HUES64 (cell line): ENCODE results near the gene SIK2.

ENCODE experiments used
- H3K27ac ChIP-seq: 2 replicates; pipeline ENCODE4 v1.7.0; 2013; ENCODE audit warnings: low read depth, low read length, inconsistent platforms
- H3K27me3 ChIP-seq: 2 replicates; pipeline ENCODE4 v1.6.1; 2013; ENCODE audit warnings: mild to moderate bottlenecking, low read length; ENCODE audit not compliant: insufficient read depth
- H3K36me3 ChIP-seq: 2 replicates; pipeline ENCODE4 v1.6.1; 2013; ENCODE audit warnings: mild to moderate bottlenecking, low read length; ENCODE audit not compliant: insufficient read depth
- H3K4me1 ChIP-seq: 2 replicates; pipeline ENCODE4 v1.6.1; 2013; ENCODE audit warnings: mild to moderate bottlenecking, low read length, moderate library complexity; ENCODE audit not compliant: insufficient read depth
- H3K4me3 ChIP-seq: 2 replicates; pipeline ENCODE4 v1.5.1; 2013; ENCODE audit warnings: mild to moderate bottlenecking, low read length, moderate library complexity
- H3K9ac ChIP-seq: 2 replicates; pipeline ENCODE4 v1.6.1; 2013; ENCODE audit warnings: mild to moderate bottlenecking, low read depth, low read length
- H3K9me3 ChIP-seq: 2 replicates; pipeline ENCODE4 v1.6.1; 2013; ENCODE audit warnings: low read depth, low read length; ENCODE audit not compliant: insufficient read depth
- WGBS: fragments of 150-250, 120-280 bp; methylation state at CpG from one replicate; pipeline ENCODE4 v1.1.7; 2013; ENCODE audit warnings: missing lambda C conversion rate; 5-methylcytosine and 5-hydroxymethylcytosine counted together

Gene SIK2

GRCh38 chr11:111720801-111721494 lies 118.7 kb downstream of the SIK2 start:
- H3K36me3 ChIP-seq = peaks cover 60% of the 10 kb centered on the region
- H3K9ac ChIP-seq = no peak overlapping the region
- no peaks in the 10 kb centered on the region for H3K9me3 ChIP-seq
- WGBS = 94% methylated on average over 7 of the region's 7 CpGs
- peaks cover 14% of the 10 kb centered on the region for H3K4me1 ChIP-seq
- no peak overlapping the region for H3K27ac ChIP-seq
- H3K4me3 ChIP-seq = no peak overlapping the region
- H3K27me3 ChIP-seq = no peaks in the 10 kb centered on the region

- peaks cover 60% of the 10 kb centered on the region for H3K36me3 ChIP-seq
Measured at GRCh38 chr11:111722501-111722900, 120.3 kb downstream of the SIK2 start.

GRCh38 chr11:111723595-111723994 lies 121.3 kb downstream of the SIK2 start:
- no peaks in the 10 kb centered on the region for H3K27me3 ChIP-seq
- H3K9me3 ChIP-seq = no peaks in the 10 kb centered on the region
- H3K27ac ChIP-seq = no peak overlapping the region
- WGBS = 71% methylated on average over 15 of the region's 15 CpGs
- no peak overlapping the region for H3K9ac ChIP-seq
- H3K36me3 ChIP-seq = peaks cover 60% of the 10 kb centered on the region
- H3K4me1 ChIP-seq = peaks cover 9% of the 10 kb centered on the region
- H3K4me3 ChIP-seq = no peak overlapping the region

More at GRCh38 chr11:111722501-111722900, 120.3 kb downstream of the SIK2 start:
- Histone ChIP-seq H3K9ac (no peak overlapping the region), H3K27ac (no peak overlapping the region), H3K4me3 (no peak overlapping the region), H3K27me3 (no peaks in the 10 kb centered on the region), H3K4me1 (peaks cover 14% of the 10 kb centered on the region), H3K9me3 (no peaks in the 10 kb centered on the region)
- 94% methylated on average over 8 of the region's 8 CpGs for WGBS

- Histone ChIP-seq H3K9me3 (no peaks in the 10 kb centered on the region), H3K4me3 (no peak overlapping the region), H3K27me3 (no peaks in the 10 kb centered on the region), H3K36me3 (peaks cover 58% of the 10 kb centered on the region), H3K27ac (no peak overlapping the region), H3K4me1 (peaks cover 4% of the 10 kb centered on the region; the same call in 1 of the 2 replicates), H3K9ac (no peak overlapping the region)
- 91% methylated on average over 11 of the region's 11 CpGs for WGBS
Measured at GRCh38 chr11:111724615-111725129, 122.4 kb downstream of the SIK2 start.

GRCh38 chr11:111725621-111726020 lies 123.4 kb downstream of the SIK2 start:
- Histone ChIP-seq H3K4me1 (peaks cover 4% of the 10 kb centered on the region; the same call in 1 of the 2 replicates), H3K27me3 (no peaks in the 10 kb centered on the region), H3K36me3 (peaks cover 49% of the 10 kb centered on the region), H3K4me3 (no peak overlapping the region), H3K9ac (no peak overlapping the region), H3K27ac (no peak overlapping the region), H3K9me3 (no peaks in the 10 kb centered on the region)
- WGBS = 96% methylated on average over 9 of the region's 10 CpGs

GRCh38 chr11:111726301-111726713 lies 124.1 kb downstream of the SIK2 start:
- H3K36me3 ChIP-seq = peaks cover 42% of the 10 kb centered on the region
- no peaks in the 10 kb centered on the region for H3K9me3 ChIP-seq
- H3K27ac ChIP-seq = no peak overlapping the region
- H3K4me1 ChIP-seq = peaks cover 4% of the 10 kb centered on the region
- H3K4me3 ChIP-seq = no peak overlapping the region
- H3K9ac ChIP-seq = no peak overlapping the region
- H3K27me3 ChIP-seq = no peaks in the 10 kb centered on the region
- WGBS = 95% methylated on average over 9 of the region's 9 CpGs

GRCh38 chr11:111727431-111727830 lies 125.2 kb downstream of the SIK2 start:
- Histone ChIP-seq H3K9ac (no peak overlapping the region), H3K27ac (no peak overlapping the region), H3K36me3 (peaks cover 31% of the 10 kb centered on the region), H3K4me1 (peaks cover 7% of the 10 kb centered on the region), H3K4me3 (no peak overlapping the region), H3K9me3 (no peaks in the 10 kb centered on the region), H3K27me3 (no peaks in the 10 kb centered on the region)
- 91% methylated on average over 7 of the region's 7 CpGs for WGBS

- H3K27me3 ChIP-seq = no peaks in the 10 kb centered on the region
- no peaks in the 10 kb centered on the region for H3K9me3 ChIP-seq
- H3K9ac ChIP-seq = no peak overlapping the region
- H3K4me1 ChIP-seq = peaks cover 13% of the 10 kb centered on the region; the same call in 1 of the 2 replicates
- H3K4me3 ChIP-seq = no peak overlapping the region
- 94% methylated on average over 10 of the region's 10 CpGs for WGBS
- H3K36me3 ChIP-seq = peaks cover 17% of the 10 kb centered on the region
- no peak overlapping the region for H3K27ac ChIP-seq
Measured at GRCh38 chr11:111729071-111729830, 127.0 kb downstream of the SIK2 start.

- no peak overlapping the region for H3K4me3 ChIP-seq
- H3K4me1 ChIP-seq = peaks cover 13% of the 10 kb centered on the region; the same call in 1 of the 2 replicates
- 88% methylated on average over 9 of the region's 9 CpGs for WGBS
- no peak overlapping the region for H3K9ac ChIP-seq
- no peaks in the 10 kb centered on the region for H3K27me3 ChIP-seq
- no peak overlapping the region for H3K27ac ChIP-seq
- H3K36me3 ChIP-seq = peaks cover 11% of the 10 kb centered on the region
- no peaks in the 10 kb centered on the region for H3K9me3 ChIP-seq
Measured at GRCh38 chr11:111729831-111730311, 127.6 kb downstream of the SIK2 start.

- H3K9ac ChIP-seq = no peak overlapping the region
- no peaks in the 10 kb centered on the region for H3K36me3 ChIP-seq
- H3K27ac ChIP-seq = no peak overlapping the region
- no peaks in the 10 kb centered on the region for H3K27me3 ChIP-seq
- H3K4me3 ChIP-seq = no peak overlapping the region
- 90% methylated on average over 22 of the region's 22 CpGs for WGBS
- H3K9me3 ChIP-seq = no peaks in the 10 kb centered on the region
- peaks cover 17% of the 10 kb centered on the region; the same call in 1 of the 2 replicates for H3K4me1 ChIP-seq
Measured at GRCh38 chr11:111730871-111731591, 128.8 kb downstream of the SIK2 start.
